GM19240 (cell line): Measurements from ENCODE around the gene PLAAT2.
"Not testable (repeated sequence)": the region's sequence is repeated elsewhere in the genome, so short reads cannot be mapped to it uniquely, and the experiment has no call there.

ENCODE experiments used
- DNase-seq: peaks from one replicate; pipeline ENCODE4 v3.0.0; 2011; ENCODE audit warnings: low spot score; ENCODE audit not compliant: insufficient read length

Gene PLAAT2

GRCh38 chr11:63550156-63550700, 13.0 kb downstream of the PLAAT2 start:
- not testable (repeated sequence) for DNase-seq

GRCh38 chr11:63549411-63549810, 13.8 kb downstream of the PLAAT2 start:
- no peak for DNase-seq

- DNase-seq: no peak
Measured at GRCh38 chr11:63548178-63548577, 15.0 kb downstream of the PLAAT2 start.

GRCh38 chr11:63547061-63547460, 16.1 kb downstream of the PLAAT2 start:
- DNase-seq: no peak

- no peak for DNase-seq
Measured at GRCh38 chr11:63543711-63544110, 19.5 kb downstream of the PLAAT2 start.

GRCh38 chr11:63542506-63542905, 20.7 kb downstream of the PLAAT2 start:
- not testable (repeated sequence) for DNase-seq

GRCh38 chr11:63537293-63538101, 25.7 kb downstream of the PLAAT2 start:
- DNase-seq: no peak

- DNase-seq: peak; percentile 44
Measured at GRCh38 chr11:63536669-63537292, 26.4 kb downstream of the PLAAT2 start, which contains the start of gene PLAAT4. PLAAT4 (plus strand) TSS chr11:63536808; CDS start chr11:63536869, 61 bp downstream.

- no peak for DNase-seq
Measured at GRCh38 chr11:63535734-63536133, 27.4 kb downstream of the PLAAT2 start.

GRCh38 chr11:63534895-63535461, 28.2 kb downstream of the PLAAT2 start:
- DNase-seq: no peak

- no peak for DNase-seq
Measured at GRCh38 chr11:63534076-63534475, 29.1 kb downstream of the PLAAT2 start.

GRCh38 chr11:63532799-63533475, 30.2 kb downstream of the PLAAT2 start:
- DNase-seq: no peak

GRCh38 chr11:63532117-63532516, 31.1 kb downstream of the PLAAT2 start:
- no peak for DNase-seq

GRCh38 chr11:63531074-63531792, 31.9 kb downstream of the PLAAT2 start:
- DNase-seq: not testable (repeated sequence)

GRCh38 chr11:63530021-63530420, 33.2 kb downstream of the PLAAT2 start:
- no peak for DNase-seq

GRCh38 chr11:63529373-63529772, 33.8 kb downstream of the PLAAT2 start:
- not testable (repeated sequence) for DNase-seq

- not testable (repeated sequence) for DNase-seq
Measured at GRCh38 chr11:63528729-63529278, 34.4 kb downstream of the PLAAT2 start.

- not testable (repeated sequence) for DNase-seq
Measured at GRCh38 chr11:63528156-63528555, 35.0 kb downstream of the PLAAT2 start.

GRCh38 chr11:63527667-63528066, 35.5 kb downstream of the PLAAT2 start:
- DNase-seq: no peak

GRCh38 chr11:63523151-63523550, 40.0 kb downstream of the PLAAT2 start:
- DNase-seq: no peak
